Activated T-cell treated with anti-CD3 and anti-CD28 coated beads, Interleukin-2, amount 50 U/mL, for 72 hours (primary cell): ENCODE results near the gene PDSS2. TPM values are rescaled to one million over a fixed set of nuclear protein-coding genes. Genes with fewer than 3 reads are reported as not detected.
A peak's percentile ranks its signal among the peaks of the same experiment; 100 is the strongest.
"Not testable (repeated sequence)": the region's sequence is repeated elsewhere in the genome, so short reads cannot be mapped to it uniquely, and the experiment has no call there.

Source experiments
- ATAC-seq, 2 donors: fragments of 150-1000 bp; cut with Tn5 transposase; replicated peaks in 1 of 2; 2 replicates each; pipeline ENCODE4 v1.10.0; 2021; ENCODE audit warnings: moderate library complexity in 2 of 2, mild to moderate bottlenecking in 1 of 2
- DNase-seq, 2 donors: peaks; one replicate each; pipeline ENCODE4 v3.0.0; 2021 to 2022; ENCODE audit warnings: mixed read lengths in 1 of 2
- H3K27ac Mint-ChIP-seq: one replicate; pipeline ENCODE4 v1.8.0; 2022; ENCODE audit warnings: mild to moderate bottlenecking, moderate library complexity, mixed read lengths
- H3K27me3 Mint-ChIP-seq: one replicate; pipeline ENCODE4 v1.8.0; 2022; ENCODE audit warnings: low read depth, mixed read lengths
- H3K36me3 Mint-ChIP-seq, 2 donors: one replicate each; pipeline ENCODE4 v1.8.0; 2022; ENCODE audit warnings: mixed read lengths in 2 of 2, mild to moderate bottlenecking in 1 of 2; ENCODE audit not compliant: insufficient read depth in 2 of 2
- H3K4me1 Mint-ChIP-seq: one replicate; pipeline ENCODE4 v1.8.0; 2022; ENCODE audit warnings: low read depth, mixed read lengths
- H3K4me3 Mint-ChIP-seq, 2 donors: one replicate each; pipeline ENCODE4 v1.8.0; 2022; ENCODE audit warnings: mild to moderate bottlenecking in 2 of 2, mixed read lengths in 2 of 2, moderate library complexity in 2 of 2
- H3K9me3 Mint-ChIP-seq, 2 donors: one replicate each; pipeline ENCODE4 v1.8.0; 2022; ENCODE audit warnings: mixed read lengths in 2 of 2
- total RNA-seq, 2 donors: library from RNA; stranded (reverse); gene quantifications; one replicate each; pipeline ENCODE4 v1.2.3, GENCODE V29; 2022

The PDSS2 gene
- total RNA-seq, 2 donors from 2014 or later = 12.1 to 14.3 TPM

DNA sequence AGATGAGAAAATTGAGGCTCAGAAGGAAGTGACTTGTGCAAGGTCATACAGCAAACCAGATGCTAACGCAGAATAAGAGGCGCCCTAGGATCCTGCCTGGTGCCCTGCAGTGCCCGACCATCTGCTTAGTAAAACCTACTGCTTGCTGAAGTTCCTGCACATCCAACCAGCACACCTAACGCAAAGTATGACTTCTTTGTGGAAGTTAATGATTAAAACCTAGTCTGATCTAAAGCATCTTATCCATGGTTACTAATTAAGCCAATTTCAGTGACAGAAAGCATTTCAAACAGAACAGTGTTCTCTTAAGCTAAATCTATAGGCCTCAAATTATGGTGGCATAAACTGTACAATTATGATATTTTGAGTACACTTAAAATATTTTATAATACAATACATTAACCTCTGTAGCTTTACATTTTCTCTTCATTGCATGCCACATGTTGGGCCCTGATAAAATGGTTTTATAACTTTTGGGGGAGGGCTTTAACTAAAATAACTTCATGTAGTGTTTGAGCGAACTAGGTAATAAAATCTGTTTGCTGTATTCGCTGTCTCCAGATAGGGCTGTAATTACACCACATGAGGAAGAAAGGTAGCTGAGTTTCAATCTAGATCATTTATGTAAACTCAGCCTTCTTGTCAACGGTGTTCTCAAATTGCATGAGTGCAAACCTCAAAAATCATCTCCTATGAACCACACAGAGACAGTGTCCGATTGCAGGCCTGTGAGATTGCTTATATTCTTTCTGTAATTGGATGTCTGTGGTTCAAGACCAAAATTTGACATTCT is 306.5 kb downstream of the PDSS2 start:
- Mint-ChIP-seq H3K36me3 (no peaks in the 10 kb centered on the region), H3K4me1 (no peaks in the 10 kb centered on the region), H3K4me3 (no peak overlapping the region), H3K27me3 (no peaks in the 10 kb centered on the region), H3K27ac (no peak overlapping the region), H3K9me3 (no peaks in the 10 kb centered on the region)
- DNase-seq = no peak
- ATAC-seq = no peak

DNA sequence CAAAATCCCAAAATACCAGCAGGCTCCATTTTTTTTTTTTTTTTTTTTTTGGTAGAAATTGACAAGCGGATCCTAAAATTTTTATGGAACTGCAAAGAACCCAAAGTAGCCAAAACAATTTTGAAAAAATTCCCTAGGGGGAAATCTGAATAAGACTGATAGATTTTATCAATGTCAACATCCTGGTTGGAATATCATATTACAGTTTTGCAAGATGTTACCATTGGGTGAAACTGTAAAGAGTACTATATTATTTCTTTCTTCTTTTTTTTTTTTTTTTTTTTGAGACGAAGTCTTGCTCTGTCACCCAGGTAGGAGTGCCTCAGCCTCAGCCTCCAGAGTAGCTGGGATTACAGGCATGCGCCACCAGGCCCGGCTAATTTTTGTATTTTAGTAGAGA is 314.7 kb downstream of the PDSS2 start:
- no peaks in the 10 kb centered on the region for H3K9me3 Mint-ChIP-seq

DNA sequence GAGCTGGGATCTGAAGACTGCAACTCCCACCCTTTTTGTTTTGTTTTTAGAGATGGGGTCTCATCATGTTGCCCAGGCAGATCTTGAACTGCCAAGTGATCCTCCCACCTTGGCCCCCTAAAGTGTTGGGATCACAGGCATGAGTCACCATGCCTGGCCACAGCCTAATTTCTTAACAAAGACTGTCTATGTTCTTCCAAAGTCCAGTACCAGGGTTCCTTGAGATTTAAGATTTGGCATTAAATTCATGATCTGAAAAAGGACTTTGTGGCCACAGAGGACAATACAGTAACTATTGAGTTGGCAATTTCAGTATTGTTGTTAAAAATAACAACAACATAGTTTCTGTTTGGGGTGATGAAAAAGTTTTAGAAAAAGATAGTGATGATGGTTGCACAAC is 315.4 kb downstream of the PDSS2 start:
- Mint-ChIP-seq H3K27me3 (no peaks in the 10 kb centered on the region), H3K27ac (no peak overlapping the region), H3K9me3 (no peaks in the 10 kb centered on the region), H3K4me3 (no peak overlapping the region), H3K36me3 (no peaks in the 10 kb centered on the region), H3K4me1 (no peaks in the 10 kb centered on the region)
- DNase-seq (no peak), ATAC-seq (no peak)

More for the DNA sequence above, 314.7 kb downstream of the PDSS2 start:
- no peaks in the 10 kb centered on the region for H3K4me1 Mint-ChIP-seq
- no peak overlapping the region for H3K27ac Mint-ChIP-seq
- H3K4me3 Mint-ChIP-seq = no peak overlapping the region
- no peaks in the 10 kb centered on the region for H3K27me3 Mint-ChIP-seq
- ATAC-seq (no peak), DNase-seq (no peak)
- no peaks in the 10 kb centered on the region for H3K36me3 Mint-ChIP-seq

DNA sequence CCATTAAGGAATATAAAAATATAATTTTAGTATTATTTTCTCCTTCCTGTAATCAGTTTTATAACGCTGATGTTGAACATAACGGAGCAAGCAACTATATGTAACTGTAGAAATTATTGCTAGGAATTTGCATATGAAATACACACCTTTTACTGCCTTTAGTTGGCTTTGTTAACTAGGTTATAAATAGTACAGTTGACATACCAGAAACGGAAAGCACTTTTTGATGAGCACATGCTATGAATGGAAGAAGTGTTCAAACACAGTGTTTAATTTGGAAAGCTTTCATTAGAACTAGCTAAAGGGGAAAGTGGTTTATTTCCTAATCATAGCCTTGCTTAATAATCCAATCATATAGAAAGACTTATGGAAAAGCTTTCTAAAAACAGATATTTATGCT is 318.8 kb downstream of the PDSS2 start:
- no peaks in the 10 kb centered on the region for H3K27me3 Mint-ChIP-seq
- no peak for ATAC-seq
- no peaks in the 10 kb centered on the region for H3K36me3 Mint-ChIP-seq
- no peaks in the 10 kb centered on the region for H3K9me3 Mint-ChIP-seq
- no peak overlapping the region for H3K4me3 Mint-ChIP-seq
- no peak overlapping the region for H3K27ac Mint-ChIP-seq
- H3K4me1 Mint-ChIP-seq = no peaks in the 10 kb centered on the region
- DNase-seq = no peak

DNA sequence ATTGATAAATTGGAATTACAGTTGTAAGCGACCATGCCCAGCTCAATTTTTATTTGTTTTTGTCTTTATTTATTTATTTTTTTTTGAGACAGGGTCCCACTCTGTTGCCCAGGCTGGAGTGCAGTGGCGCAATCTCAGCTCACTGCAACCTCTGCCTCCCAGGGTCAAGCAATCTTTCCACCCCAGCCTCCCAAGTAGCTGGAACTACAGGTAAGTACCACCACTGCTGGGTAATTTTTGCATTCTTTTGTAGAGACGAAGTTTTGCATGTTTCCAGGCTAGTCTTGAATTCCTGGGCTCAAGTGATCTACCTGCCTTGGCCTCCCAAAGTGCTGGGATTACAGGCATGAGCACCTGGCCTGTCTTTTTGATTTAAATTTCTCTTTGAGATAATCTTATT is 323.0 kb downstream of the PDSS2 start:
- H3K27me3 Mint-ChIP-seq, H3K4me3 Mint-ChIP-seq, DNase-seq, H3K4me1 Mint-ChIP-seq, H3K36me3 Mint-ChIP-seq, ATAC-seq, H3K27ac Mint-ChIP-seq, H3K9me3 Mint-ChIP-seq: not testable (repeated sequence)

DNA sequence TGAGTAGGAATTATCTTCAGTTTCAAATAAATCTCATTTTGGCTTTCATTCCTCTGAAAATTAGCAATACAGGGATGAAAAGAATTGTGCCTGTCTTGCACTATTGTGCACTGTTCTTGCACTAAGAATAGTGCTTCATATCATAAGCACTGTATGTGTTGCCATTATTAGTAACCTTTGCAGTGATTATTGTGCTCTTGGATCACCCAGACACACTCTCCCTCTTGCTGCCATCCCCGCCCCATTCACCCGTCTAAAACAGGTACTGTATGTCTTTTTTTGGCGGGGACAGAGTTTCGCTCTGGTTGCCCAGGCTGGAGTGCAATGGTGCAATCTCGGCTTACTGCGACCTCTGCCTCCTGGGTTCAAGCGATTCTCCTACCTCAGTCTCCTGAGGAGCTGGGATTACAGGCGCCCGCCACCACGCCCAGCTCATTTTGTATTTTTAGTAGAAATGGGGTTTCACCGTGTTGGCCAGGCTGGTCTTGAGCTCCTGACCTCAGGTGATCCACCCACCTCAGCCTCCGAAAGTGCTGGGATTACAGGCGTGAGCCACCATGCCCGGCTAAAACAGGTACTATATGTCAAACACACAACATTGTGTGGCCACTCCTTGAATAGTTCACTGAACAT is 324.2 kb downstream of the PDSS2 start:
- H3K9me3 Mint-ChIP-seq, H3K4me1 Mint-ChIP-seq, H3K4me3 Mint-ChIP-seq, ATAC-seq, H3K27me3 Mint-ChIP-seq, H3K36me3 Mint-ChIP-seq, DNase-seq, H3K27ac Mint-ChIP-seq: not testable (repeated sequence)

DNA sequence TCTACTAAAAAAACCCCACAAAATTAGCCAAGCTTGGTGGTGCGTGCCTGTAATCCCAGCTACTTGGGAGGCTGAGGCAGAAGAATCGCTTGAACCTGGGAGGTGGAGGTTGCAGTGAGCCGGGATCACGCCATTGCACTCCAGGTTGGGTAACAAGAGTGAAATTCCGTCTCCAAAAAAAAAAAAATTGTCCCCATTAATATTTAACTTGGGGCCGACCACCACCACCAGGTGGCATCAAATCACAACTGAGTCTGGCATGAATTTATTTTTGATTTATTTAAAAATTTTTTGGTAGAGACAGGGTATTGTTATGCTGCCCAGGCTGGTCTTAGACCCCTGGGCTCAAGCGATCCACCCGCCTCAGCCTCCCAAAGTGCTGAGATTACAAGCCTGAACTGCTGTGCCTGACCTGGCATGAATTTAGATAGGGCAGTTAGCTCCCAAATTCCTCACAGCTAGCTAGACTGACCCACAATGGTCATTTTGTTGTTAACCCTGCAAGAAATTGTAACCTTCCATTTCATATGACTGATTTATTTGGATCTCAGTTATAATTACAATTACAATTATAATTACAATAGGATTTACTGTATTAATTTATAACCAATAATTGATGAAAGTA is 326.9 kb downstream of the PDSS2 start:
- no peaks in the 10 kb centered on the region for H3K4me1 Mint-ChIP-seq
- H3K36me3 Mint-ChIP-seq = no peaks in the 10 kb centered on the region
- ATAC-seq (no peak), DNase-seq (peak; percentile 19 to 34)
- no peak overlapping the region for H3K27ac Mint-ChIP-seq
- no peak overlapping the region for H3K4me3 Mint-ChIP-seq
- H3K9me3 Mint-ChIP-seq = no peaks in the 10 kb centered on the region
- H3K27me3 Mint-ChIP-seq = no peaks in the 10 kb centered on the region

DNA sequence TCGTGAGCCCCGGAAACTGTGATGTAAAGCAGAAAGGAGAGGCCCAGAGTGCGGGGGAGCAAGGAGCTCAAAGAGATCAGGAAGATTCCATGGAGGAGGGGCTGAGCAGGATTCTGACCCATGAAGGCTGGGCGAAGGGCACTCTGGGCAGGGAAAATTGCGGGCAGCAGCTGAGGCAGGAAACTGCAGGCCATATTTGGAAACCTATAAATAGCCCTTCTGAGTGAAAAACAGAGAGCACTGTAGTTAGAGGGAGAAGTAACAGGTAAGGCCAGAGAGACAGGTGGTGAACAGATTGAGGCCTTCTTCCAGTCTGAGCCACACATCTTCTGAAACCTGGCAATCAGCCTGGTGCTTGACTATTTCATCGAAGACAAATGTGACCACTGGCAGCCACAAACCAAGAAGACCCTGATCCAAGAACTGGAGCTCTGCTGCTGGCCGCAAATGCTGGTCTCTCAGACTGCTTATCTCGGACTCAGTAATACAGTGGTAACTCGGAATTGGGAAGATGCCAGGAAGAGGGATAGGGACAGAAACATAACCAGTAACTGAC is 329.9 kb downstream of the PDSS2 start:
- no peaks in the 10 kb centered on the region for H3K36me3 Mint-ChIP-seq
- H3K27ac Mint-ChIP-seq = no peak overlapping the region
- ATAC-seq = no peak

DNA sequence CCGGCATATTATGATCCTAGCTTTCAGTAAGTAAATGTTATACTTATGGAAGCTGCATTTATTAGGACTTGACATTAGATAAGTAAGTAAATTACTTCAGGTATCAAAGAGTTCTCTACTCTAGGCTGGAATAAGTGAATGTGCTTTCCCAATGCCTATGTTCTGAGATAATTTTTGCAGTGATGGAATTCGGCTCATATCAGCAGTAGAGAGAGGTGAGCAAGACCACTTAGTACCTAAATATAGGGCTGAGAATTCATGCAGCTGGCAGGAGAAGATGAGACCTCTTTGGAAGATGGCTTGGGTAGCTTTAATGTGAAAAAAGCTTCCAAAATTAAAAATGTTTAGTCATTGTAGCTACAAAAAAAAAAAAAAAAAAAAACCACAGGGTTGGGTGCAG is 330.8 kb downstream of the PDSS2 start:
- ATAC-seq (no peak), DNase-seq (no peak)
- Mint-ChIP-seq H3K4me3 (no peak overlapping the region), H3K9me3 (no peaks in the 10 kb centered on the region), H3K27me3 (no peaks in the 10 kb centered on the region), H3K27ac (no peak overlapping the region), H3K36me3 (no peaks in the 10 kb centered on the region), H3K4me1 (peaks cover 8% of the 10 kb centered on the region)

More for the DNA sequence above, 329.9 kb downstream of the PDSS2 start:
- peaks cover 8% of the 10 kb centered on the region for H3K4me1 Mint-ChIP-seq
- no peaks in the 10 kb centered on the region for H3K9me3 Mint-ChIP-seq
- no peak for DNase-seq
- H3K4me3 Mint-ChIP-seq = no peak overlapping the region
- H3K27me3 Mint-ChIP-seq = no peaks in the 10 kb centered on the region

DNA sequence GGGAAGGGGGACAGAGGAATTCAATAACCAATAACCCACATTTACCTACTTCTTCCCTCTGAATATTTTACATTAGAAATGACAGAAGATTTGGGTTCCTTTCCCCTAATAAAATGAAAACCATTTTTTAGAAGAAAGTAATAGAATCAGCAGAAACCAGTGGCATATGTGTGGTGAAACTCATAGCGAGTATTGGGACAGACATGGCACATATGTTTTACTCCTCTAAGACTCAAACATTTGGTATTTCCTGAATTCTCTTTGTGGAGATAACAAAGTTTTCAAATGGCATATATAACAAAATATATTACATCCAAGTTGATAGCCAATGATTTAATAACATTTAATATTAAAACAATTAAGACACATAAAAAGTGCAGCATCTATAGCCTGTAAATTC is 331.2 kb downstream of the PDSS2 start:
- no peak overlapping the region for H3K27ac Mint-ChIP-seq
- H3K9me3 Mint-ChIP-seq = no peaks in the 10 kb centered on the region
- ATAC-seq = no peak
- no peaks in the 10 kb centered on the region for H3K27me3 Mint-ChIP-seq
- H3K36me3 Mint-ChIP-seq = no peaks in the 10 kb centered on the region
- peaks cover 8% of the 10 kb centered on the region for H3K4me1 Mint-ChIP-seq
- DNase-seq = no peak
- no peak overlapping the region for H3K4me3 Mint-ChIP-seq

DNA sequence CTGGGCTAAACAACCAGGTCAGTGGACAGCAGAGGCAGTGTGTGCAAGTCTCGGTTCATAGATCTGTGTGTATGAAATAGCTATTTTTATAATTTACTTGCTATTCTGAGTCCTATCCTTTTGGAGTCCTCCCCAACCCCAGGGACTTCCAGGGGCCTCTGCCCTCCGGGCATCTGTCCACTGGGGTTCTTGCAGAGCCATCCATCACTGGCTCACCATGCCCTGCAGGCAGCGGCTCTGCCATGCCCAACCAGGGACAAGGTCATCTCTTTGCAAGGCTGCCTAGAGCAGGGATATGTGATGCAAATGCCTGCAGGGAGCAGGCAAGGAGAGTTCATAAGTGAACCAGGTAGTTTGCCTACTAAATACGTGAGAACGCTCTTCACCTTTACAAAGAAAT is 333.6 kb downstream of the PDSS2 start:
- Mint-ChIP-seq H3K4me3 (no peak overlapping the region), H3K4me1 (peaks cover 8% of the 10 kb centered on the region), H3K9me3 (no peaks in the 10 kb centered on the region), H3K36me3 (no peaks in the 10 kb centered on the region), H3K27me3 (no peaks in the 10 kb centered on the region), H3K27ac (no peak overlapping the region)
- ATAC-seq (no peak), DNase-seq (no peak)

DNA sequence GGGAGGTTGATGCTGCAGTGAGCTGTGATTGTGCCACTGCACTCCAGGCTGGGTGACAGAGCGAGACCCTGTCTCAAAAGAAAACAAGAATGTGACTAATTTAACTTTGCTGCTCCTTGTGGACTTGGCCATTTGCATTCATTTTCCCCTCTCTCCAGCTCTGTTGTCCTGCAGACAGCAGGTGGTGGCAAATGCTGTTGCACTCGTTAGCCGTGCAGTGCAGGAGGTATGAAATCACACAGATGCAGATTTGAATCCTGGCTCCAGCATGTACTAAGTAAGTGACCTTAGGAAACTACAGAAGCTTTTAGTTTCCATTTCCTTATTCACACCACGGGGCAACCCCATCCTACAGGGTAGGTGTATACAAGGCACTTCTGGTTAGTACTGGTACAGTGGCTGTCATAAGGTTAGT is 334.4 kb downstream of the PDSS2 start:
- Mint-ChIP-seq H3K27me3 (no peaks in the 10 kb centered on the region), H3K4me3 (no peak overlapping the region), H3K9me3 (no peaks in the 10 kb centered on the region), H3K36me3 (no peaks in the 10 kb centered on the region), H3K27ac (no peak overlapping the region), H3K4me1 (peaks cover 8% of the 10 kb centered on the region)
- ATAC-seq (peak in 1 of 2 donors; percentile 43), DNase-seq (no peak)

DNA sequence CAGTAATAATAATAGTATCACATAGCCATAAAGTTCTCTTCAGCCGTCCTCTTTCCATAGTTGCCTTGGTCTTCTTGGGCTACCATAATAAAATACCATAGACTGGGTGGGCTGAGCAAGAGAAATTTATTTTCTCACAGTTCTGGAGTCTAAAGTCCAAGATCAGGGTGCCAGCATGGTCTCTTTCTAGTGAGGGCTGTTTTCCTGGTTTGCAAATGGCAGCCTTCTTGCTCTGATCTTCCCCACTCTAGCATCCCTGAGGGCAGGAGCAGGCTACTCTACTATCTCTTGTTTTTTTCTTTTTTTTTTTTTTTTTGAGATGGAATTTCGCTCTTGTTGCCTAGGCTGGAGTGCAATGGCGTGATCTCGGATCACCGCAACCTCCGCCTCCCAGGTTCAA is 335.9 kb downstream of the PDSS2 start:
- H3K9me3 Mint-ChIP-seq = no peaks in the 10 kb centered on the region
- no peak overlapping the region for H3K4me3 Mint-ChIP-seq
- H3K36me3 Mint-ChIP-seq = no peaks in the 10 kb centered on the region
- ATAC-seq (no peak), DNase-seq (no peak)
- no peak overlapping the region for H3K27ac Mint-ChIP-seq
- H3K27me3 Mint-ChIP-seq = no peaks in the 10 kb centered on the region
- H3K4me1 Mint-ChIP-seq = peaks cover 8% of the 10 kb centered on the region
